SU-DHL-6 (cell line): ENCODE measurements around the gene MYPN.

Experiments
- EZH2phosphoT487 ChIP-seq: fragments of 200-600 bp; sonication (generic), shearing (Covaris generic); conservative IDR thresholded peaks from 2 replicates; pipeline ENCODE4 v1.6.1; 2018; ENCODE audit warnings: mild to moderate bottlenecking, antibody characterized with exemption, low read length, moderate library complexity, mixed read lengths
- TF ChIP-seq, protein P1 (sequence below): fragments of 200-600 bp; sonication (generic); IDR thresholded peaks from one replicate; pipeline ENCODE4 v1.5.1; 2017; ENCODE audit warnings: antibody characterized with exemption, mild to moderate bottlenecking, low read length, moderate library complexity; ENCODE audit not compliant: insufficient read depth, poor library complexity, severe bottlenecking

GRCh38 chr10:68222391-68222790 is 113.1 kb downstream of the MYPN start:
- TF ChIP-seq, protein P1, sequence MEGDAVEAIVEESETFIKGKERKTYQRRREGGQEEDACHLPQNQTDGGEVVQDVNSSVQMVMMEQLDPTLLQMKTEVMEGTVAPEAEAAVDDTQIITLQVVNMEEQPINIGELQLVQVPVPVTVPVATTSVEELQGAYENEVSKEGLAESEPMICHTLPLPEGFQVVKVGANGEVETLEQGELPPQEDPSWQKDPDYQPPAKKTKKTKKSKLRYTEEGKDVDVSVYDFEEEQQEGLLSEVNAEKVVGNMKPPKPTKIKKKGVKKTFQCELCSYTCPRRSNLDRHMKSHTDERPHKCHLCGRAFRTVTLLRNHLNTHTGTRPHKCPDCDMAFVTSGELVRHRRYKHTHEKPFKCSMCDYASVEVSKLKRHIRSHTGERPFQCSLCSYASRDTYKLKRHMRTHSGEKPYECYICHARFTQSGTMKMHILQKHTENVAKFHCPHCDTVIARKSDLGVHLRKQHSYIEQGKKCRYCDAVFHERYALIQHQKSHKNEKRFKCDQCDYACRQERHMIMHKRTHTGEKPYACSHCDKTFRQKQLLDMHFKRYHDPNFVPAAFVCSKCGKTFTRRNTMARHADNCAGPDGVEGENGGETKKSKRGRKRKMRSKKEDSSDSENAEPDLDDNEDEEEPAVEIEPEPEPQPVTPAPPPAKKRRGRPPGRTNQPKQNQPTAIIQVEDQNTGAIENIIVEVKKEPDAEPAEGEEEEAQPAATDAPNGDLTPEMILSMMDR: no peak
- TF ChIP-seq EZH2phosphoT487: no peak
